ENCODE data around the gene PSMB4.
"Not testable (repeated sequence)": the region's sequence is repeated elsewhere in the genome, so short reads cannot be mapped to it uniquely, and the experiment has no call there.

Gene PSMB4

GRCh38 chr1:151390221-151391078, 8.9 kb upstream of the PSMB4 start:
- DNase-seq: not testable (repeated sequence)

GRCh38 chr1:151391079-151391563, 8.3 kb upstream of the PSMB4 start:
- DNase-seq: no peak

- DNase-seq: no peak
These were observed 5.8 kb upstream of the PSMB4 start for GRCh38 chr1:151393583-151393982.

- DNase-seq: not testable (repeated sequence)
These were observed 3.1 kb upstream of the PSMB4 start for GRCh38 chr1:151396265-151396664.

- DNase-seq: no peak
These were observed 1.9 kb downstream of the PSMB4 start for GRCh38 chr1:151401125-151401788.

- no peak for DNase-seq
These were observed 2.5 kb downstream of the PSMB4 start for GRCh38 chr1:151401860-151402259.

GRCh38 chr1:151402764-151403163, 3.4 kb downstream of the PSMB4 start:
- no peak for DNase-seq

- no peak for DNase-seq
These were observed 4.2 kb downstream of the PSMB4 start for GRCh38 chr1:151403612-151404011.

- no peak for DNase-seq
These were observed 6.0 kb downstream of the PSMB4 start for GRCh38 chr1:151405187-151405951.

- DNase-seq: no peak
These were observed 6.8 kb downstream of the PSMB4 start for GRCh38 chr1:151406176-151406575.

- no peak for DNase-seq
These were observed 7.9 kb downstream of the PSMB4 start for GRCh38 chr1:151407304-151407703.

GRCh38 chr1:151408891-151409290, 9.5 kb downstream of the PSMB4 start:
- no peak for DNase-seq

GRCh38 chr1:151411884-151412283, 12.5 kb downstream of the PSMB4 start:
- DNase-seq: no peak

- no peak for DNase-seq
These were observed 16.9 kb downstream of the PSMB4 start for GRCh38 chr1:151416231-151416630.

GRCh38 chr1:151418081-151418480, 18.7 kb downstream of the PSMB4 start:
- DNase-seq: no peak

GRCh38 chr1:151419819-151420218, 20.4 kb downstream of the PSMB4 start:
- no peak for DNase-seq

- DNase-seq: no peak
These were observed 25.7 kb downstream of the PSMB4 start for GRCh38 chr1:151425103-151425502.

GRCh38 chr1:151428068-151428467, 28.7 kb downstream of the PSMB4 start:
- no peak for DNase-seq

- DNase-seq: not testable (repeated sequence)
These were observed 34.5 kb downstream of the PSMB4 start for GRCh38 chr1:151433827-151434226.

- DNase-seq: no peak
These were observed 35.8 kb downstream of the PSMB4 start for GRCh38 chr1:151435174-151435573.

- no peak for DNase-seq
These were observed 37.6 kb downstream of the PSMB4 start for GRCh38 chr1:151436985-151437384.

- not testable (repeated sequence) for DNase-seq
These were observed 38.0 kb downstream of the PSMB4 start for GRCh38 chr1:151437396-151437795.
